G401.6 (cell line): Measurements from ENCODE around the gene SHISA9.

Experiments used
- FAIRE-seq: peaks from 2 replicates; lab custom pipeline; 2012; peaks lifted over from hg19 to GRCh38; lab: Jason Lieb, UNC

The SHISA9 gene

DNA sequence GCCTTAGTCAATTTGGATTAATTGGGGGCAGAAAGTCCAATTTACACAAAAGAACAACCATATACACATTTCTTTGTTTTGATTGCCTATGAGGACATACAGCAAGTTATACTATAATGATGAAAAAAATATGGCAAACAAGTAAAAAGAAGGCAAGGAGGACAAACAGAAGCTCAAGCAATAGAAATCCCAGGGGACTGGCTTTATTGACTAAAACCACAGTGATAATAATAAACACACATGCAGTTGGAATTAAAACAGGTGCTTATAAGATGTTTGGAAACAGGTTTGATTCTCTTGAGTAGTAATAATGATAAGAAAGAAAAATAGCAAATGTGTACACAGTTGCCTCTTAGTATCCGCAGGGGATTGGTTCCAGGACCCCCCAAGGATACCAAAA lies 176.4 kb downstream of the SHISA9 start:
- no peak for FAIRE-seq

- no peak for FAIRE-seq
Measured at GRCh38 chr16:13080531-13080930, 179.1 kb downstream of the SHISA9 start.

GRCh38 chr16:13081825-13082331 lies 180.5 kb downstream of the SHISA9 start:
- no peak for FAIRE-seq

- no peak for FAIRE-seq
Measured at GRCh38 chr16:13083681-13084080, 182.3 kb downstream of the SHISA9 start.

- FAIRE-seq: no peak
Measured at GRCh38 chr16:13084331-13084730, 182.9 kb downstream of the SHISA9 start.

DNA sequence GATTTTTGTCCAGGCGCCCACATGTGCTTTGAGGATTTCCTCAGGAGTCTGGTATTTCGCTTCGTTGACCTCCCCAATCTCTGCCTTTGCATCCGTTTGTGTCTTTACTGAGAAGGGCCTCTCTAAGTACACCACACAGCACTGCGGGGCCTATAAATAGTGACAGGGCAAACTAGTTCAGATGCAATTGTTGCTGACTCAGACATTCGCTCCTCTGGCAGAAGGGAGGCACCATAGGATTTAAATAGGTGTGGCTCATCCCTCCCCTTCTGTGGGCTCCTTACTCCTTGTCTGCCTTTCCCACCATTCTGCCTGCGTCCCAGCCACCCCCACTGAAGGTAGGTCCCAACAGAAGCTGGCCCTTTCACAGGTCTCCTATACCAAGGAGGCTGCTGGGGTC lies 192.3 kb downstream of the SHISA9 start:
- FAIRE-seq: no peak

GRCh38 chr16:13095061-13095460 lies 193.7 kb downstream of the SHISA9 start:
- FAIRE-seq: no peak

DNA sequence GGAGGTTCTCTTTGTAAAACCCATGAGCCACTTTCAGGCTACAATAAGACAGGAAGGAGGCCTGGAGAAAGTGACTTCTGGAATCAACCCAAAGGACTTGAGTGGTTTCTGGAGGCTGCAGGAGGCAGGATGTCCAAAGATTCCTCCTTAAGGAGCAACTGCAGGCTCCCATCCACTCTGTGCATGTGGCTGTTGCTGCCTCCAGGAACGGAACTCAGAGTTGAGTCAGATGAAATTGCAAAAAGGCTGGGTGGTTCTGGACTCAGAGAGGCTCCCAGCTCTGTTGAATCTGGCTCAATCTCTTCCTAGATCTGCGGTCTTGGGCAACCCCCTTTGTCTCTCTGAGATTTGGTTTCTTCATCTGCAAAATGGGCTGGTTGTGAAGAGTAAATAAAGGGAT lies 197.1 kb downstream of the SHISA9 start:
- no peak for FAIRE-seq

DNA sequence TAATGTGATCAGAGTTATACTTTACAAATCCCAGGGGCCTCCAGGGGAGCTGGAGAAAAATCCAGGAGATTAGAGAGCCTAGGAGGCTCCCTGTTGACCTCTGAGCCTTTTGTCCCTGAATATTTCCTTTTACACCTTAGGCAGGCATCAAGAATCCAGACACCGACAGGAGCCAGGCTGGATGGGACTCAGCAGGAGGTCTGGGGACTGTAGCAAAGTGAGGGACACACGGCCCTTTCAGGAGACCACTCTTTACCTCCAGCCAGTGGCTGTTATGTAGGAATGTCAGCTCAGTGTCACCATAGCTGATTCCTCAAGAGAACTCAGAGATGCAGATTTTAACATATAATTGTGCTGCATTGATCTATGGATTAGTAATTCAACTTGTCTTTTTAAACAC lies 198.4 kb downstream of the SHISA9 start:
- no peak for FAIRE-seq

DNA sequence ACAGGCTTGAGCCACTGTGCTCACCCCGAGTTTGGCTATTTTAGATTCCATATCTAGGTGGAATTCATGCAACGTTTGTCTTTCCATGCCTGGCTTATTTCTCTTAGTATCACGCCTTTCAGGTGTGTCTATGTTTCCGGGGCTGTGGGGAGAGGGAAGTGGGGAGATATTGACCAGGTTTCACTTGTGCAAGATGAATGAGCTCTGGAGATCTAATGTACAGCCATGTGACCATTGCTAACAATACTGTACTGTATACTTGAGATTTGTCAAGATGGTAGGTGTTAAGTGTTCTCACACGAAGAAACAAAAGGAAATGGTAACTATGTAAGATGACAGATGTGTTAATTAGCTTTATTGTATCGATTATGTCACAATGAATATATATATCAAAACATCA lies 199.6 kb downstream of the SHISA9 start:
- FAIRE-seq: no peak

DNA sequence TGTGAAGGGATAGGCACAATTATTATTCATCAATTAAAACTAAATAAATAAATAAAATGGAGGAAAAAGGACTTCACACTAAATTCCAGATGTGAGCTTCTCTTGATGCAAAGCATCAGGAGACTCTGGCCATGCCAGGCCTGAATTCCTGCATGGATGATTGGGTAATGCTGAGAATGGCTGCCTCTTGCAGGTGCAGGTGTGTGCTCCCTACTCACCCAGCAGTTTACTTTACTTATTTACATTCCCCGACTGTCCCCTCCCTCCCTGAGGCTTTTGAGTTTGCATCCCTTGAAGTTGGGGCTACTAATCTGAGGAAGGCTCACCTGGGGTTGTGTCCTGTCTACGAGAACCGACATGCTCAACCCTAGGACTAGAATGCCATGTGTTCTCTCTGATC lies 200.4 kb downstream of the SHISA9 start:
- no peak for FAIRE-seq

- no peak for FAIRE-seq
Measured at GRCh38 chr16:13102401-13102800, 201.0 kb downstream of the SHISA9 start.

- FAIRE-seq: no peak
Measured at GRCh38 chr16:13103831-13104530, 202.6 kb downstream of the SHISA9 start.

DNA sequence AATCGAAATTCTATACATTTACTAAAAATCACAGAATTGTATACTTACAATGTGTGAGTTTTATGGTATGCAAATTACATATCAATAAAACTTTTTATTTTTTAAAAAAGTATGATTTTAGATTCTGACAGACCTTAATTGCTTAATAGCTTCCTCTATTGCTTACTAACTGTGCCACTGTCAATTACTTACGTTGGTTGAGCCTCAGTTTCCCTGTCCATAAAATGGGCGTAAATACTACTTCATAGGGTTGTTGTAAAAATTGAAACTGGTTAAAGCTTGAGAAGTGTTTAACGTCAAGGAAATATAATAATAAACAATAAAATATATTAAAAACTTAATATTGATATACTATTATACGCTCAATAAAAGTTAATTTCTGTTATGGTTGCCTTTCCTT lies 203.4 kb downstream of the SHISA9 start:
- no peak for FAIRE-seq

- no peak for FAIRE-seq
Measured at GRCh38 chr16:13105427-13105826, 204.0 kb downstream of the SHISA9 start.

GRCh38 chr16:13106464-13106863 lies 205.1 kb downstream of the SHISA9 start:
- FAIRE-seq: no peak

GRCh38 chr16:13108126-13108525 lies 206.7 kb downstream of the SHISA9 start:
- no peak for FAIRE-seq

DNA sequence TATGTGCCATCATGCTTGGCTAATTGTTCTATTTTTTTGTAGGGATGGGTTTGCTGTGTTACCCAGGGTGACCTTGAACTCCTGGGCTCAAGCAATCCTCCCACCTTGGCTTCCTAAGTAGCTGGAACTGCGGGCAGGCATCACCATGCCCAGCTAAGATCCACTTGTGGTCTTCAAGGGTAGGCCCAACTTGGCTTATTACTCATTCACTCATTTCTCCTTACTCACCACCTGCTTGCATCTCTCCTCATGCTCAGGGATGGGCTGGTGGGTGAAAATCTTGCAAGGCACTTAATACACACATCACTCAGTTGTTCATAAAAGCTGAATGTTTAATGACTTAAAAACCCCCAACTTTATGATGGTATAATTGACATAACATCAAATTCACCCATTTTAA lies 207.8 kb downstream of the SHISA9 start:
- FAIRE-seq: no peak

DNA sequence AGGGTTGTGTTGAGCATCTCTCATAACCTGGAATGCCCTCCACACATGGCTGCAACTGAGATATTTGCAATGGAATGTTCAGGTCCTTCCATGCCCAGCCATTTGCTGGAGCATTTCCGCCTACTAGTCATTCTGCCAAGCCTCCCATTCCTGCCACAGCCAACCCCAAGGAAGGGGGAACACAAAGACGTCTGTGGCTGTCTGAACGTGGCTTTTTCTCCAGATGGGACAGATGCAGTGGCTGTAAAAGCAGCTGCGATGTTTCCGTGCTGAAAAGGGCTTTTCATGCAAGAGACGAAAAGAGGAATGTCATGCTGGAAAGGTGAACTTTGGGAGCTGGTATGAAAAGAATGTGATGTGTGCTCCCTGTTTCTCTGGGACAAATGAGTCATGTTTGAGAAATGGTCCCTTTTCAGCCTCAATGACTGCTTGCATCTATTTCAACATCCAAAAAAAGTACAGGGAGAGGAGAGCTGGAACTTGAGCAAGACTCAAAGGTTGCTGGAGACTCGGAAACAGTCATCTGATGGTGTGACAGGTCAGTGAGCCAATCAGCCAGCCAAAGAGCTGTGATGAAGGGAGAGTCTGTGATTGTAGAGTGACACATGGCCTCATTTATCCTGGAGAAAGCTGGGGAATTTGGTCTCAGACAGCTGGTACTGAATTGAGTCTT lies 208.9 kb downstream of the SHISA9 start:
- FAIRE-seq: no peak

- FAIRE-seq: no peak
Measured at GRCh38 chr16:13111747-13112146, 210.3 kb downstream of the SHISA9 start.

- FAIRE-seq: no peak
Measured at GRCh38 chr16:13113741-13114140, 212.3 kb downstream of the SHISA9 start.

DNA sequence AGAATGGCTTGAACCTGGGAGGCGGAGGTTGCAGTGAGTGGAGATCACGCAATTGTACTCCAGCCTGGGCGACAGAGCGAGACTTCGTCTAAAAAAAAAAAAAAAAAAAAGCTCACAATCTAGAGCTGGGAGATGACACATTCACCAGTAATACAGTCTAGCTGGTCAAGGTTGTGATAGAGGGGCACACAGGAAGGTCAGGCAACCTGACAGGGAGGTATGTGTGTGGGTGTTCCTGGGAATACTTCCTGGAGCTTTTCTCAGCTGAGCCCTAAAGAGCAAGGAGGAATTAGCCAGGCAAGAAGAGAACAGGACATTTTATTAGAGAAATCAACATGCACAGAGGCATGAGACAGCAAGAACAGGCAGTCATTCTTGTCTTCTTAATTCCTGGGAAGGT lies 216.7 kb downstream of the SHISA9 start:
- FAIRE-seq: no peak

GRCh38 chr16:13120091-13120490 lies 218.7 kb downstream of the SHISA9 start:
- no peak for FAIRE-seq

DNA sequence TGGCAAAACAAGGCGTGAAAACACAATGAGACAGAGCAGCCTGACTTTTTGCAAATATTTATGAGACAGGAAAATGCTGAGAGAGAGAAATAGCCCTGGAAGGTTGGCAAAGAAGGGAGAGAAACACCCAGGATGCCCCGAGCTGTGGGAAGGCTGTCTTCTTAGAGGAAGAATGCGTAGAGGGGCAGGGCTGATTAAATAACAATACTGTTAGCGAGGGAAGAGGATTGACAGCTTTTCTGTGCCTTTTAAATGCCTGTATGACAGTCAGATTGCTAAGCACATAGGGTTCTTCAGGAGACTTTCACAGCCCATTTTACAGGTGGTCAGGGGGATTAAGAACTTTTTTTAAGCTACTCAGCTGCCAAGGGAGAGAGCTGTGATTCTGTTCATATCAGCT lies 219.2 kb downstream of the SHISA9 start:
- no peak for FAIRE-seq
